Astrocyte of the spinal cord (primary cell): Measurements from ENCODE around the gene MEF2B.
"Not testable (repeated sequence)": the region's sequence is repeated elsewhere in the genome, so short reads cannot be mapped to it uniquely, and the experiment has no call there.

Experiments
- DNase-seq: peaks from one replicate; pipeline ENCODE4 v3.0.0; 2011; ENCODE audit warnings: low read depth, low spot score
- H3K4me3 ChIP-seq: 2 replicates; pipeline ENCODE4 v1.5.1; 2011; ENCODE audit warnings: low read depth, mild to moderate bottlenecking, low read length, moderate library complexity
- in situ Hi-C: cut with HindIII; loops from 2 replicates; pipeline ENCODE4 v1.10.0; 2017; ENCODE audit warnings: low sequenced_read_pairs
- TF ChIP-seq, protein P1 (sequence below): IDR thresholded peaks from 2 replicates; pipeline ENCODE4 v1.5.1; 2012; ENCODE audit warnings: low read depth, mild to moderate bottlenecking, low read length, inconsistent platforms

The MEF2B gene

DNA sequence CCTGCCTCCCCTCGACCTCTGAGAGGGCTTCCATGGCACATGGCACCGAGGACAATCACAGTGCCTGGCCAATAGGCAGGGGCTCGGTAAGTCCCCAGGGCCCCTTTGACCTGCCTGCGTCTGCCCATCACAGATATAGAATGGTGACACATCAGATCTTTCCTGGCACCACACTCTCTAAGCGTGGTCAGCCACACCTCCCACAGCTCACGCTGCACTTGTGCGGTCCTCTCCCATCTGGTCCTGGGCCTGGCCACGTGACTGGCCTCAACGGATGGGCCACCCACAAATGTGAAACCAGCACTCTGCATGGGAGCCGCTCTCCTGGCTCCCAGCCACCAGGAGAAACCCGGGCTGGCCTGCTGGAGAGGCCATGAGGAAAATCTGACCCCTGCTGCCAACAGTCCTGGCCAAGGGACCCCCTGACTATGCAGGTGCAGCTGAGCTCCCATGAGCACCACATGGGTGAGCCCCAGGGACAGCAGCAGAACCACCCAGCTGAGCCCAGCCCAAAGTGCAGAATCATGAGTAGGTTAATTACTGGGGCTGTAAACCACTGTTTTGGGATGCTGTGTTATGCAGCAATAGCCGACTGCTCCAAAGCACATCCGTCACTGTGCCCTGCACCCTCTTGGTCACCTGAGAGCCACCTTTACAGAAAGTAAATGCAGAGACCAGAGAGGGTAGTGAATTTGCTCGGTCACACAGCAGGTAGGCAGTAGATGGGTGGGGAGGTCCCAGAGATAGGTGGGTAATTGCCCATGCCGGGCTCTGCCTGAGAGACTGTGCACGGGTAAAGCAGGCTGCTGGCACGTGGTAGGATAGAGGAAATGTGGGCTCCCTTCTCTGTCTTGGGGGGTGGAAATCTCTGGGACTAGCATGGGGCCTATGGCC, 9.7 kb upstream of the MEF2B start:
- DNase-seq: no peak
- TF ChIP-seq, protein P1, sequence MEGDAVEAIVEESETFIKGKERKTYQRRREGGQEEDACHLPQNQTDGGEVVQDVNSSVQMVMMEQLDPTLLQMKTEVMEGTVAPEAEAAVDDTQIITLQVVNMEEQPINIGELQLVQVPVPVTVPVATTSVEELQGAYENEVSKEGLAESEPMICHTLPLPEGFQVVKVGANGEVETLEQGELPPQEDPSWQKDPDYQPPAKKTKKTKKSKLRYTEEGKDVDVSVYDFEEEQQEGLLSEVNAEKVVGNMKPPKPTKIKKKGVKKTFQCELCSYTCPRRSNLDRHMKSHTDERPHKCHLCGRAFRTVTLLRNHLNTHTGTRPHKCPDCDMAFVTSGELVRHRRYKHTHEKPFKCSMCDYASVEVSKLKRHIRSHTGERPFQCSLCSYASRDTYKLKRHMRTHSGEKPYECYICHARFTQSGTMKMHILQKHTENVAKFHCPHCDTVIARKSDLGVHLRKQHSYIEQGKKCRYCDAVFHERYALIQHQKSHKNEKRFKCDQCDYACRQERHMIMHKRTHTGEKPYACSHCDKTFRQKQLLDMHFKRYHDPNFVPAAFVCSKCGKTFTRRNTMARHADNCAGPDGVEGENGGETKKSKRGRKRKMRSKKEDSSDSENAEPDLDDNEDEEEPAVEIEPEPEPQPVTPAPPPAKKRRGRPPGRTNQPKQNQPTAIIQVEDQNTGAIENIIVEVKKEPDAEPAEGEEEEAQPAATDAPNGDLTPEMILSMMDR: no peak
- H3K4me3 ChIP-seq: no peak overlapping the region
- in situ Hi-C loops: no loop called here

DNA sequence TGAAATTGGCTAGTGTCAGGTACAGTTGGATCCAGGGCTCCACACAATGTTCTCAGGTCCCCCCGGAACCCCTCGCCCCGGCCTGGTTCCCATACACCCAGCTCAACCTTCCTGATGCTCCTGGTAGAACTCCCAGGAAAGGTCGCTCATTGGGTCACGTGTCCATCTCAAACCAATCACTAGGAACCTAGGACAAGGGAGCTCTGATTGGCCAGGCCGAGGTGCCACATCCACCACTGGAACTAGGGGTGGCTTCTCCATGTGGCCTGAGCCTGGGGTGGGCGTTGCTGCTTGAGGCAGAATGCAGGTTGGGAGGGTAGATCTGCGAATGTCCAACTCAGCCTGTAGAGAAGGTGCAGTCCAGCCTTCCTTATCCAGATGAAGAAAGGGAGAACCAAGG, 6.9 kb upstream of the MEF2B start:
- no peak for DNase-seq
- TF ChIP-seq, protein P1: no peak
- H3K4me3 ChIP-seq: no peak overlapping the region
- in situ Hi-C loops: no loop called here

DNA sequence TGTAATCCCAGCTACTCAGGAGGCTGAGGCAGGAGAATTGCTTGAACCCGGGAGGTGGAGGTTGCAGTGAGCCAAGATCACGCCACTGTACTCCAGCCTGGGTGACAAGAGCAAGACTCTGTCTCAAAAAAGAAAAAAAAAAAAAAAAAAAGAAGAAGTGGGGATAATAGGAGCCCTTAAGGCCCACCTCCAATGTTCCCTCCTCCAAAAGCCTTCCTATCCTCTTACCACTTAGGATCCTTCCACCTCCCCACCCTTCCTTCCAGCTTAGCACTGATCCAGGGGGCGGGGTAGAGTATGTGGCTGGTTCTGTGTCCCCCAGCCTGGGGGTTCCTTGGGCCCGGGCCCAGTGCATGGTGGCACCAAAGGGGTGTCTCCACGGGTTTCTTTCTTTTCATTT, 3.2 kb upstream of the MEF2B start:
- H3K4me3 ChIP-seq, DNase-seq, in situ Hi-C loops: not testable (repeated sequence)

DNA sequence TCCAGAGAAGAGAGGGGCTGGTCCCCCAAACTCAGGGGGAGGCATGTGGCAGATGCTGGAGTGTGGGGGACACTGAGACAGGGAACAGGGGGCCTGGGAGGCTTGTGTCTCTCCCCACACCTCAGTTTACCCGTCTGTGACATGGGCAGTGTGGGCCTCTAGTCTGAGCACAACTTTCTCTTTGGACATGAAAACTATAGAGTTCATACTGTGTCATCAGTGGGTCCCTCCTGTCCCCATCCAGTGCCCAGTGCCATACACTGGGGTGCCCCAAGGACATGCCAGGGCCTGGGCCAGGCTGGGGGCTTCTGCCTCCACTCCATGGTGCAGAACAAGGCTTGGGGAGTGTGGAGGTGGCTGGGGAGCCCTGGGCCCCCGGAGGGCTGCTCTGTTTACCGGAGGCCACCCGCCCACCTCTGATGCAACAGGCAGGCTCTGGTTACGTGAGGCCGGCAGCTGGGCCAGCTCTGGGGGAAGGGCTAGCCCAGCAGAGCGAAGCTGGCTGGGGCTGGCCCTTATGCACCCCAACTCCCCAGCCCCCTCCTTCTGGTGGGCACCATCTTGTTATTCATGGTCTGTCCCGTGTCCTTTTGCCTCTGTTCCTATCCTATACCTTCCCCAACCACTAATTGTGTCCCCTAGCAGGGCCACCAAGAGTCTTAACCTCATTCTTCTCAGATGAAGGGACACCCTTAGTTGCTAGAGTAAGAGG, 1.9 kb upstream of the MEF2B start:
- peak; percentile 26 for DNase-seq
- H3K4me3 ChIP-seq: no peak overlapping the region
- in situ Hi-C loops: no loop called here
- TF ChIP-seq, protein P1: no peak

DNA sequence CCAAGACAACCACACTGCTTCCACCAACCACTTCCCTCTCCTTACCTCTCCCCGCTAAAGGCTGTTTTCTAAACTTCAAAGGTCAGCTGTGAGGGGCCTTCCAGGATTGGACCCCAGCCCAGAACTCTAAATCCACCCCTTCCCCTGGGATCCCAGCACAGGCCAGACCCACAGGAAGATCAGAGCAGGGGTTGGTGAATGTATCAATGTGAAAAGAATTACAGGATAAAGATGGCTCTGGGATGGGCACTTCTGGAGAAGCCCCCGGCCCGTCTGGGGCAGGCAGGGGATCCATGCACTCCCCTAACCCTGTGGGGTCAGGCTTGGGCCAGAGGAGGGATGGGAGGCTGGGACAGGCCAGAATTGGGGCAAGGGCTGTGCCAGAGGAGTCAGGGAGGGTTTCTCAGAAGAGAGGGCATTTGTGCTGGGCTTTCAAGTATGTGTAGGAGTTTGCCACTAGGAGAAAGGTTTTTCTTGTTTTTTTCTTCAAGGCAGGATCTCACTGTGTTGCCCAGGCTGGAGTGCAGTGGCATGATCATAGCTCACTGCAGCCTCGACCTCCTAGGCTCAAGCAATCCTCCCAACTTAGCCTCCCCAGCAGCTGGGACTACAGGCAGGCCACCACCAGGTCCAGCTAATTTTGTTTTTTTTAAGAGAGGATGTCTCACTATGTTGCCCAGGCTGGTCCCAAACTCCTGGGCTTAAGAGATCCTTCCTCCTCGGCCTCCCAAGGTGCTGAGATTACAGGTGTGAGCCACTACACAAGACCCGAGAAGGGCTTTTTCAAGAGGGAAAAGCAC, 1.0 kb upstream of the MEF2B start:
- no peak overlapping the region for H3K4me3 ChIP-seq
- in situ Hi-C loops: no loop called here
- no peak for DNase-seq
- TF ChIP-seq, protein P1: no peak

DNA sequence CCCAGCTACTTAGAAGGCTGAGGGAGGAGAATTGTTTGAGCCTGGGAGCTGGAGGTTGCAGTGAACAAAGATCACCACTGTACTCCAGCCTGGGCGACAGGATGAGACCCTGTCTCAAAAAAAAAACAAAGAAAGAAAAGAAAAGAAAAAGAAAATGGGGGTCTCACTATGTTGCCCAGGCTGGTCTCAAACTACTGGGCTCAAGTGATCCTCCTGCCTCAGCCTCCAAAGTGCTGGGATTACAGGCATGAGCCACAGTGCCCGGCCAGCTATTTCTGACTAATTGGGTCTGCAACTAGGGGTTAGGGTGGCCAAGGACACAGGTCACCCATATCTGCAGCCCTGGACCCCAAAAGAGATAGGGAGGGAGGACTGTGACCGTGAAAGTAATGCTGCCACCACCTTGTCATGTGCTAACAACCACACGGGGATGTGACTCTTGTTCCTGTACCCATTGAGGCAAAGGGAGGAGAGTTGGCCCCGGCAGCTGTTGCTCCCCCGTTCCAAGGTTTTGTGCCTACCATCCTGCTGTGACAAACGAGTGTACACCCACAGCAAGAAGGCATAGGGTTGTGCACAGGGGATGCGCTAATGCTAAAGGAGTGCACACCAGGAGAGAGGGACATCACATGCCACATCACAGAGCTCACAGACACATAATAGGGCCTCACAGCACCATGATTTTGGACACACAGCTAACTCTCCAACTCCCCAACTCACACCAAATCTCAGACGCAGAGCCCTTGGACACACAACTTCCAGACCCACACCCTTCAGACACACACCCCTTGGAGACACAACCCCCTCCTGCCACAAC, 619 bp downstream of the MEF2B start:
- H3K4me3 ChIP-seq: no peak overlapping the region
- no peak for DNase-seq
- TF ChIP-seq, protein P1: no peak
- in situ Hi-C loops: no loop called here
